HG03064 (cell line): Measurements from ENCODE around the gene ZNF502.
"Not testable (repeated sequence)": the region's sequence is repeated elsewhere in the genome, so short reads cannot be mapped to it uniquely, and the experiment has no call there.

ENCODE experiments used
- ATAC-seq: cut with Tn5 transposase; IDR thresholded peaks from one replicate; pipeline ENCODE4 v1.9.1; 2021; ENCODE audit warnings: low read depth; ENCODE audit not compliant: unreplicated experiment

The ZNF502 gene

GRCh38 chr3:44712455-44713075 lies at the start of gene ZNF502:
TSS of gene ZNF502 (plus strand) at chr3:44712660. CDS start at chr3:44720262, 7,602 bp downstream.
- ATAC-seq = no peak

GRCh38 chr3:44665173-44665572 lies 47.3 kb upstream of the ZNF502 start:
- ATAC-seq = no peak

GRCh38 chr3:44666346-44666745 lies 46.1 kb upstream of the ZNF502 start:
- ATAC-seq = no peak

- no peak for ATAC-seq
Measured at GRCh38 chr3:44669760-44670159, 42.7 kb upstream of the ZNF502 start.

- ATAC-seq = not testable (repeated sequence)
Measured at GRCh38 chr3:44673466-44673865, 39.0 kb upstream of the ZNF502 start.

- ATAC-seq = no peak
Measured at GRCh38 chr3:44674211-44674610, 38.2 kb upstream of the ZNF502 start.

- no peak for ATAC-seq
Measured at GRCh38 chr3:44678480-44679116, 33.9 kb upstream of the ZNF502 start.

GRCh38 chr3:44680921-44681455 lies 31.5 kb upstream of the ZNF502 start:
- ATAC-seq = no peak

GRCh38 chr3:44682182-44682896 lies 30.1 kb upstream of the ZNF502 start:
- no peak for ATAC-seq

- peak; percentile 81 for ATAC-seq
Measured at GRCh38 chr3:44685128-44685800, 27.2 kb upstream of the ZNF502 start.

- ATAC-seq = no peak
Measured at GRCh38 chr3:44687898-44688297, 24.6 kb upstream of the ZNF502 start.

GRCh38 chr3:44721231-44722102 lies 9.0 kb downstream of the ZNF502 start:
- no peak for ATAC-seq

- ATAC-seq = no peak
Measured at GRCh38 chr3:44722103-44722401, 9.6 kb downstream of the ZNF502 start.

GRCh38 chr3:44729384-44729910 lies 17.0 kb downstream of the ZNF502 start, which contains the start of gene ZNF501:
TSS of gene ZNF501 (plus strand) at chr3:44729635. CDS start at chr3:44734422, 4,787 bp downstream.
- ATAC-seq = no peak

GRCh38 chr3:44734646-44735168 lies 22.2 kb downstream of the ZNF502 start:
- ATAC-seq = no peak

- ATAC-seq = no peak
Measured at GRCh38 chr3:44761101-44761423, 48.6 kb downstream of the ZNF502 start.

- peak; percentile 83 for ATAC-seq
Measured at GRCh38 chr3:44761424-44762169, 49.1 kb downstream of the ZNF502 start, which contains the start of the genes KIAA1143 and KIF15. TSS of gene KIAA1143 (minus strand) at chr3:44761619. CDS start at chr3:44761602, 17 bp downstream. TSS of gene KIF15 (plus strand) at chr3:44761794. CDS start at chr3:44761866, 72 bp downstream.

- ATAC-seq = peak; percentile 4
Measured at GRCh38 chr3:44762170-44762677, 49.8 kb downstream of the ZNF502 start.

GRCh38 chr3:44762690-44763089 lies 50.2 kb downstream of the ZNF502 start:
- no peak for ATAC-seq
